NCI-H748 (cell line): ENCODE measurements around the gene SHISAL2A.

Source experiments
- DNase-seq: peaks from one replicate; lab custom pipeline; 2025; ENCODE audit not compliant: unreplicated experiment; lab: John Stamatoyannopoulos, UW

SHISAL2A gene

GRCh38 chr1:52615489-52616042, 17.4 kb upstream of the SHISAL2A start:
- DNase-seq, result no peak

- DNase-seq, result no peak
Observed at GRCh38 chr1:52621950-52622349, 11.0 kb upstream of the SHISAL2A start.

DNA sequence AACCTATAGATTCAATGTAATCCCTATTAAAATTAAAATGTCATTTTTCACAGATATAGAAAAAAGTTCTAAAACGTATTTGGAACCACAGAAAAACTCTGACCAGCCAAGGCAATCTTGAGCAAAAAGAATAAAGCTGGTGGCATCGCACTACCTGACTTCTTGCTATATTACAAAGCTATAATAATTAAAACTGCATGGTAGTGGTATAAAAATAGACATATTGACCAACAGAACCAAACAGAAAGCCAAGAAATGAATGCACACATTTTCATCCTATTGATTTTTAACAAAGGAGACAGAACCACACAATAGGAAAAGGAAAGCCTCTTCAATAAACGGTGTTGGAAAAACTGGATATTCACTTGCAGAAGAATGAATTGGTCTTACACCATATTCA, 9.2 kb upstream of the SHISAL2A start:
- no peak for DNase-seq

DNA sequence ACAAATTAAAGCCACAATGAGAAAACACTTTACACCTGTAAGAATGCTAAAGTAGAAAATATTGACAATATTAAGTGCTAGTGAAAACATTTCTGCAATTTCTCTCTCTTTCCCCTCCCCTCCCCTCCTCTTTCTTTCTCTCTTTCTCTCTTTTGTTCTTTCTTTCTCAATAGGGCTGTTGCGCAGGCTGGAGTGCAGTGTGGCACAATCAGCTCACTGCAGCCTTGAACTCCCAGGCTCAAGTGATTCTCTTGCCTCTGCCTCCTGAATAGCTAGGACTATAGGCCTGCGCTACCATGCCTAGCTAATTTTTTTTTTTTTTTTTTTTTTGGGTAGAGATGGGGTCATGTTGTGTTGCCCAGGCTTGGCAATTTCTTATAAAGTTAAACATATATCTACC, 5.9 kb upstream of the SHISAL2A start:
- DNase-seq, result no peak

DNA sequence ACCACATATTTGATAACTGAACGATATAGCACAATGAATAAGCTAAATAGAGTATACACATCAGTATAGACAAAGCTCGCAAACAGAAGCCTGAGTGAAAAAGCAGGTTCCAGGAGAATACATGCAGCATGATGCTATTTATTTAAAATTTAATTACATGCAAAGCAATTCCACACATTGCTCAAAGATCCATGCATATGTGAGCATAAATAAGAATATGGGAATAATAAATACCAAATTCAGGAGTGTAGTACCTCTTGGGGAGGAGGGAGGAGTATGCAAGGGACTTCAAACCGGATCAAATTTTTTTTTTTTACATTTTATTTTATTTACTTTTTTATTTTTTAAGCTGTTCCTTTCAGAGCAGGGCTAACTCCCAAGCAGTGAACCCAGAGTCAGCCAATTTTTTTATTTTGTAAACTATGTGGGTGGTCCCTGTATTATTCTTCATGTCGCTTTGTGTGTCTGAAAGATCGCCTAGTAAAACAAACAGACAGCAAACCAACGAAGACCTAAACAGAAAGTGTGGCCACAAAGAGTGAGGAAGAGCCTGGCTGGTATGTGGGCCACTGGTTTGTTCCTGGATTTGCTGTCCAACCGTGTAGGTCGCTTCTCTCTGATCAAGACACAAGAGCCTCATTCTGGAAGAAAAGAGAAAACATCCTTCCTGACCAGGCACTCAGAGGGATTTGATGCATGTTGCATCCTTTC, 4.2 kb upstream of the SHISAL2A start:
- no peak for DNase-seq

GRCh38 chr1:52629325-52629643, 3.7 kb upstream of the SHISAL2A start:
- peak; percentile 19 for DNase-seq

- no peak for DNase-seq
Observed at GRCh38 chr1:52629667-52630066, 3.3 kb upstream of the SHISAL2A start.

DNA sequence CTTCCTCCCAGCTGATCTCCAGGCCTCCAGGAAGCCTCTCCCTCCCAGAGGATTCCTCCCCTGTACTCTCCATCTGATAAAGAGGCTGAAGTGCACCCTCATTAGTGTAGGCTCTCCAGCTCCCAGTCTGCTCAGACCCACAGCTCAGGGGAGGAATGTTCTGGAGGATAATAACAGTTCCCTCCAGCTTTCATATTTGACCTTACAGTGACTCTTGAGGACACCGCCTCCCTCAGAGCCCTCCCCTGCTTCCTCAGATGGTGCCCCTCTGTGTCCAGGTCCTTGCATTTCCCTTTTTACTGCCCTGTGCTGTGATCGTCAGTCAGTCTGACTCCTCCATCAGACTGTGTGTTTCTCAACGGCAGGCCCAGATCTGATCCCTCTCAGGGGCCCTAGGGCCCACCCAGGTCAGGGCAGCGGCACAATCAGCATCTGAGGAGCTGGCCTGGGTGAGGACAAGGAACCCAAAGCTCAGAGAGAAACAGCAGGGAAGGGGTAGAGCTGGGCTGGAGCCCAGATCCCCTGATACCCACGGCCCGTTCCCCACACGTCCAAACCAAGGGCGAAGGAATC, 1.1 kb upstream of the SHISAL2A start:
- no peak for DNase-seq

DNA sequence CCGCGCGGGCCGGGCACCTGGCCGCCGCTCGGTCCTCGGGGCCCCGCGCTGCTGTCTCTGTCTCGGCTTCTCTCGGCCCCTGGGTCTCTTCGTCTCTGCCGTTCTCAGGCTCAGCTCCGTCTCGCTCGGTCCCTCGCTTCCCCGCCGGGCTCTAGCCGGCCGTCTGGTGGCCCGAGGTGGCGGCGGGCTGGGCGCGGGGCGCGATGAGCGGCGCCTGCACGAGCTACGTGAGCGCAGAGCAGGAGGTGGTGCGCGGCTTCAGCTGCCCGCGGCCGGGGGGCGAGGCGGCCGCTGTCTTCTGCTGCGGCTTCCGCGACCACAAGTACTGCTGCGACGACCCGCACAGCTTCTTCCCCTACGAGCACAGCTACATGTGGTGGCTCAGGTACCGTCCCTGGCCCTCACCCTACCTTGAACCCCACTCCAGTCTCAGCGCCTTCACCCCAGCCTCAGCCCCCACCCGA, 355 bp downstream of the SHISAL2A start:
- peak; percentile 75 for DNase-seq

- DNase-seq, result no peak
Observed at GRCh38 chr1:52634111-52634510, 1.1 kb downstream of the SHISAL2A start.

DNA sequence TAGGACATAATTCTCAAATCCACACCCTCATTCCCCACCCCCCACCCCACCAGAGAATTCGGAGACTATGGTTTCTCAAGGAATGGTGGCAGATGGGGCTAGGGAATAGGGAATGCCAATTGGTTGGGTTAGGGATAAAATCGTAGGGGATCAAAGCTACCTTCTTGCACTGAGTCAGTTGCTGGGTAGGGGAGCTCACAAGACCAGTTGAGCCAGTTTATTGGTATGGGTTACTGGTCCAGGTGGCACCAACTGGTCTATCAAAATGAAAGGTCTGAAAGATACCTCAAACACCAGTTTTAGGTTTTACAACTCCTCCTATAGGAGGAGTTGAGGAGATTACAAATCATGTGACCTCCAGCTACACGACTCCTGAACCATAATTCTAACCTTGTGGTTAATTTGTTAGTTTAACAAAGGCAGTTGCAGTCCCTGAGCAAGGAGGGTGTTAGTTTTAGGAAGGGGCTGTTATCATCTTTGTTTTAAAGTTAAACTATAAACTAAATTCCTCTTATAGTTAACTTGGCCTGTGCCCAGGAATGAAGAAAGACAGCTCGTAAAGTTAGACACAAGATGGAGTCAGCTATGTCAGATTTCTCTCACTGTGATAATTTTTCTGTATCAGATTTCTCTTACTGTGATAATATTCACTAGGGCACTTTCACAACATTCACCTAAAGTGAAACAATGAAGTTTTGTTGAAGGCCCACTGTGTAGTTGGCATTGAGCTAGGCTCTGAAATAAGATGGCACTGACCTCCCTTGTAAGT, 2.5 kb downstream of the SHISAL2A start:
- DNase-seq, result no peak

DNA sequence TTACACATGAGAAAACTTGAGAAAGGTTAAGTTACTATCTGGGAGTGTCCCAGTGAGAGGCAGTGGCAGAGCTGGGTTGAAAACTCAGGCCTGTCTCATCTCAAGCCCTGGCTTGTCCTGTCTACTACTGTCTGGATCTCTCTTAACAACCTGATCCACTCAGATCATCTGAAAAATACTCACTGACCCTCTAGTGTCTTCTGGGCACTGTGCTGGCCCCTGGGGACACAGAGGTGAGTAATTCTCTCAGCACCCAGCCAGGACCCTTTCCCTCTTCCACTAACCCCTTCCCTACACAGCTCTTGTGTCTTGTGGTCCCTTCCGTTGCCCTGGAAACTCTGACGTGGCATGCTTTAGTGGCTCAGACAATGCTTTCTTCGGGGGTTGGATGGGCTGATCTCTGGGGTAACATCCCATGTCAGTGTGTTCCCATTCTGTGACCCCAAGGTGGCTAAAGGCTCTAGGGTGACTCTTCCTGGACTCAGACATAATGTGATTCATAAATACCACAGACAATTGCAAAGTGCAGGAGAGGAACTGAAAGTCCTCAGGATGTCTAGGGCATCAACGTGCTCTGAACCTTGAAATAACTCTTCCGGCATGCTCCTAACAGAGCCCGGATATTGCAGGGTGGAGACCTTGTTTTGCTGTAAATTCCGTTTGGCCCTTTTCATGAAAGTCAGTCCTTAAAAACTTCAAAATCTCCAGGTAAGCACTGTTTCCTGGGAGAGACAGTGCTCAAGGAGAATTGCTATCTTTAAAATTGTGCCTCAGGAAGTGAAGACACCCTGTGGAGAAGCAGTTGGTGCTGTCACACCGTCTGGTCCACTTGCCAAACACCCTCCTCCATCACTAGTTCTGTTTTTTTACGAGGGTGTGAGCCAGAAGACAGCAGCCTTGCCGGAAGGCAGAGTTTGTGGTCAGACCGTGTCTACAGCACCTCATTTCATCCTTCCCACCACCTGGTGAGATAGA, 4.0 kb downstream of the SHISAL2A start:
- DNase-seq, result no peak

- no peak for DNase-seq
Observed at GRCh38 chr1:52637946-52638345, 5.0 kb downstream of the SHISAL2A start.

DNA sequence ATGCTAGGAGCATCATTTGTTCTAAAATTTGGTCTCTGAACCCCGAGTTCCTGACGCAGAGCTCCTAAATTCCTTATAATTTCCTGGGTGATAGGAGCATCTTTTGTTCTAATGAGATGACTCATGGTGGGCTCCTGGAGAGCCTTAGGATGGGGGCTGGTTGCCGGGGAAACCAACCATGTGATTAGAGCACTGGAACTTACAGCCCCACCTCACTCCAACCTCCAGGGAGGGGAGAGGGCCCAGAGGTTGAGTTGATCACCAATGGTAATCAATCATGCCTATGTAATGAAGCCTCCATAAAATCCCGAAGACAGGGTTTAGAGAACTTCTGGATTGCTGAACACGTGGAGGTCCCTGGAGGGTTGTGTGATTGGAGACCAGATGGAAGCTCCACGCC, 7.7 kb downstream of the SHISAL2A start:
- no peak for DNase-seq

DNA sequence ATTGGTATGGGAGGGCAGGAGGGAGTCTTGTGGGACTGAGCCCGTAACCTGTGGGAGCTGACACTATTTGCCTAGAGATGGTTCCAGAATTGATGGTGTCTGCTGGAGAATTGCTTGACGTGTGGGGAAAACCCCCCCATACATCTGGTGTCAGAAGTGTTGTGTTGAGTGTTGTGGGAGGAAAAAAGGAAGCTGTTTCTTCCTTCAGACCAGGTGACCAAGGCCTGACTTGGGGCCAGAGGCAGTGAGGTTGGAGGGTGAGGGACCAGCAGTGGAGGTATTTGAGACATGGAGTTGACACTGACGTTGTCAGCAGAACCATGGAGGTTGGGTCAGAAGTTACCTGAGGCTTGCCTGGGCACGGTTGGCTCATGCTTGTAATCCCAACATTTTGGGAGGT, 8.3 kb downstream of the SHISAL2A start:
- DNase-seq, result no peak

DNA sequence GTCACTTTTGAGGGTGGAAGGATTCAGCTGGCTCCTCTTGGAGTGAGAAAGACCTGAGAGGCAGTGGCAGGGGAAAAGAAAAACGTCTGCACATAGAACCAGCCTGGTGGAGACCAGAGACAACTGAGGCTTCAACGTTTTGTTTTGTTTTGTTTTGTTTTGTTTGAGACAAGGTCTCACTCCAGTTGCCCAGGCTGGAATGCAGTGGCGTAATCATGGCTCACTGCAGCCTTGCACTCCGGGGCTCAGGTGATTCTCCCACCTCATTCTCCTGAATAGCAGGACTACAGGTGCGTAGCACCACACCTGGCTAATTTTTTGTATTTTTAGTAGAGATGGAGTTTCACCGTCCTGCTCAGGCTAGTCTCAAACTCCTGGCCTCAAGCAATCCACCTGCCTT, 12.3 kb downstream of the SHISAL2A start:
- no peak for DNase-seq

GRCh38 chr1:52651904-52652303, 18.9 kb downstream of the SHISAL2A start:
- DNase-seq, result no peak

DNA sequence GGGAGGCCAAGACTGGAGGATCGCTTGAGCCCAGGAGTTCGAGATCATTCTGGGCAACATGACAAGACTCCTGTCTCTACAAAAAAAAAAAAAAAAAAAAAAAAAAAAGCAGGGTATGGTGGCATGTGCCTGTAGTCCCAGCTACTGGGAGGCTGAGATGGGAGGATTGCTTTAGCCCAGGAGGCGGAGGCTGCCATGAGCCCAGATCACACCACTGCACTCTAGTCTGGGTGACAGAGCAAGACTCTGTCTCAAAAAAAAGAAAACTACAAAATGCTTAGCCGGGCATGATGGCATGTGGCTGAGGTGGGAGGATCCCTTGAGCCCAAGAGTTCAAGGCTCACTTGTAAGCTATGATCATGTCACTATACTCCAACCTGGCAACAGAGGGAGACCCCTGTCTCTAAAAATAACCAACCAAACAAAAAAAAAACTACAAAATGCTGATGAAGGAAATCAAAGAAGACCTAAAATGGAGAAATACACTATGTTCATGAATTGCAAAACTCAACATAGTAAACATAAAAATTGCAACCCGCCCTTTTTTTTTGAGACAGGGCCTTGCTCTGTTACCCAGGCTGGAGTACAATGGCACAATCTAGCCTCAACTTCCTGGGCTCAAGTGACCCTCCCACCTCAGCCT, 20.4 kb downstream of the SHISAL2A start:
- DNase-seq, result no peak

GRCh38 chr1:52654063-52654462, 21.1 kb downstream of the SHISAL2A start:
- DNase-seq, result no peak

GRCh38 chr1:52657702-52658101, 24.7 kb downstream of the SHISAL2A start:
- DNase-seq, result no peak
